IPS-18c (cell line): ENCODE results near the gene TBC1D22A.
A peak's percentile ranks its signal among the peaks of the same experiment; 100 is the strongest.

Source experiments
- H3K4me3 ChIP-seq: 2 replicates; pipeline ENCODE4 v1.7.0; 2013; ENCODE audit warnings: low read depth, mild to moderate bottlenecking, low read length, moderate library complexity; ENCODE audit not compliant: insufficient read depth
- H3K9me3 ChIP-seq: one replicate; pipeline ENCODE4 v1.6.1; 2013; ENCODE audit warnings: mild to moderate bottlenecking, low read length, moderate library complexity; ENCODE audit not compliant: control insufficient read depth, insufficient read depth

The TBC1D22A gene

DNA sequence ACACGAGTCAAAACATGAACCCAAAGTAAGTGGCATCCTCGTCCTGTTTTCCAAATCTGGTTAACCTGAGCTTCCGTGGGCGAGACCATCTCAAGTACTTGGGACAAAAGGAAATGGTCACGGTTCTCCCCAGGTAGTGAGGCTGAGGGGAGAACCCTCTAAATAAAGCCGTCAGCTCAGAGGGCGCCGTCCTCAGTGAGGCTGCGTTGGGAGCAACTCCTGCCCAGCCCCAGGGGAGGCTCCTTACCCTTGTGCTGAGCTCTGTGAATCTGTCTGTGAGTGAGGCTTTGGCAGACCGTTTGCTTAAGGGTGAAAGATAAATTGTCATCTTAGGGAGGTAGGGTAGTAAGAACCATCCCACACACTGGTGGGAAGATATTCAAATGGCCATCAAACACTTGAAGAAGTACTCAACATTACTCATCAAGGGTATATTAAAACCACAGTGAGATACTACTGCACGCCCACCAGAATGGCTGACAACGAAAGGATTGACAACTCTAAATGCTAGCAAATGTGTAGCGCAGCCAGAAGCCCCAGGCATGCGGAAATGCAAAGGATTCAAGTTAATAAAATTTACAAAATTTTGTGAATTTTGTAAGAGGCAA lies 321.0 kb downstream of the TBC1D22A start:
- Histone ChIP-seq H3K4me3 (no peak overlapping the region), H3K9me3 (peaks cover 3% of the 10 kb centered on the region)

DNA sequence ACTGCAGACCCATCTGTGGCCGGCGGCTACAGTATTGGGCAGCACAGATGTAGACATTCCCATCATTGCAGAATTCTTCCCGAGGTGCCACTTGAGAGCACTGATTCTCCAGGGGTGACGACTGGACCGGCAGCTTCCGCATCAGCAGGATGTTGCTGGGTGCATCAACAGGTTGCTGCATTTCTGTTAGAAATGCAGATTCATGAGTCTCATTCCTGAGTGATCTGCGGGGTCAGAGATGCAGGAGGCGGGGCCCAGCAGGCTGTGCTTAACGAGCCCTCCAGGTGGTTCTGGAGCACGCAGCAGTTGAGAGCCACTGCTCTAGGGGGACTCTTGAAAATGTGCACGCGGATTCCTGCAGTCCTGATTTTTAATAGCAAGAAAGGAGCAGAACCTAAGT lies 321.8 kb downstream of the TBC1D22A start:
- H3K9me3 ChIP-seq = no peaks in the 10 kb centered on the region

DNA sequence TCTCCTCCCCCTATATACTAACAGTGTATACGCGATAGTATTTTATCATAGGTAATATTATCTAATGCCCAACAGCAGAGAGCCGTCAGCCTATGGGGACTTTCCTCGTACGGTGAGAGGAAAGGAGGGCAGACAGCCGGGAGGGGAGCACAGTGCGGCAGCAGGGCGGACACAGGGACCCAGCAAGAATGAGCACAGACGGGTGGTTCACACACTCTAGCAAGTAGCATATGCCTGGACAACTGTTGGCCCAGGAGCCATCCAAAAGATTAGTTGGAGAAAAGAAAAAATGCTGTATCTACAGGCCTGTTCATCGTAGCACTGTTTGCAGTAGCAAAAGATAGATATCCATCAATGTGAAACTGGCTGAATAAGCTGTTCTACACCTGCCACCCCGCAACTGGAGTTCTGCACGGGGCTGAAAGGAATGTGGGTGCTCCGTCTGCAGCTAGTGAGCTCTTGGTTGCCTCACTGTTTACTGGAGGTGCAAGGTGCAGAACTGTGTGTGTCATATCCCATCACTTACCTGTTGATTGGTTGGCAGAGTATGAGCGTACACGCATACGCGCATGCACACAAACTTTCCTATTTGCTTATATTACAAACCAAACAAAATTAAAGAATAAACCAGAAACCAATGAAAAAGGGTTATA lies 324.3 kb downstream of the TBC1D22A start:
- no peaks in the 10 kb centered on the region for H3K9me3 ChIP-seq
- H3K4me3 ChIP-seq = no peak overlapping the region

More for the DNA sequence above, 321.8 kb downstream of the TBC1D22A start:
- H3K4me3 ChIP-seq = no peak overlapping the region

DNA sequence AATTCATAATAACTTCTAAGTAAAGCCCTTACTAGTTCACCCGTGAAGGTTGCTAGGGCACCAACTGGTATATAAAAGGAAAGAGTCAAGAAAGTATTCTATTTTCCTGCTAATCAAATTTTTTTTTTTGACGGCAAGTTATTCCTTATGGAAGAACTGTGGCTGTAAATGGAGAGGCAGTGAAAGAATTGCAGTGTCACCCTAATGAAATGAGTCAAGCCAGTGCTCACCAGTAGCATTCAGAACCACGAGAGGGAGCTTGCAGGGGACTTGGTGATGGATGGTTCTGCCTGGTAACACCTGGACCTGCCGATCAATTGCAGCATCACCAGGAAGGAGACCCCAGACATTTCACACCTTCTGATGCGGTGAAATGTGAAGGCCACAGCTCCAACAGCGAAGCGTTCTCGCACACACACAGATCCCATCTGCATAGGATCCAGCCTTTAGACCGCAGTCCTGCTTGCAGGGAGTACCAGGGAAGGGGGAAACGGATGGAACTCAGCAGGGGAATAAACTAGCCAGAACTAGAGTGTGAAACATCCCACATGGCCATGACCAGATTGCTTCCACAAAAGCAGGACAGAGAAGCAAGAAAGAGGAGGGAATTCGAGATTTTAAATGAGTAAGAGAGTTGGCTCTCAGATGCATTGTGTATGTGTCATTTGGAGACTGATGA lies 326.2 kb downstream of the TBC1D22A start:
- H3K4me3 ChIP-seq = no peak overlapping the region
- no peaks in the 10 kb centered on the region for H3K9me3 ChIP-seq

DNA sequence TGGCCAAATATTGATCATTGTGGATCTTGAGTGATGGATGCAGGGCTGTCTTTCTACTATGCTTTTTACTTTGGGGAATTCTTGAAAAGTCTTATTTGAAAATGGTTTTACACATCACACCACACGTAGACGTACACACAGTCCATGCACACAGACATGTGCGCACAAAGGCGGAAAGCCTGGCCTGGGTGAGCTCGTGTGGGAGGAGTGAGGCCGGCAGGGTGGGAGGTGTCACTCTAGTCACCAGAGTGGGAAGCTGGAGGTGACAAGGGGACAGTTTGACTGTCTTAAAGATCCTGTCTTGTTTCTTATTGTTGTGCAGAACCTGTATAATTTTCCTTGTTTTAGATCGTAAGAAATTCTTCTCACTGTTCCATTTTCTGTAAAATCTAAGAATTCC lies 326.9 kb downstream of the TBC1D22A start:
- Histone ChIP-seq H3K9me3 (no peaks in the 10 kb centered on the region), H3K4me3 (no peak overlapping the region)

DNA sequence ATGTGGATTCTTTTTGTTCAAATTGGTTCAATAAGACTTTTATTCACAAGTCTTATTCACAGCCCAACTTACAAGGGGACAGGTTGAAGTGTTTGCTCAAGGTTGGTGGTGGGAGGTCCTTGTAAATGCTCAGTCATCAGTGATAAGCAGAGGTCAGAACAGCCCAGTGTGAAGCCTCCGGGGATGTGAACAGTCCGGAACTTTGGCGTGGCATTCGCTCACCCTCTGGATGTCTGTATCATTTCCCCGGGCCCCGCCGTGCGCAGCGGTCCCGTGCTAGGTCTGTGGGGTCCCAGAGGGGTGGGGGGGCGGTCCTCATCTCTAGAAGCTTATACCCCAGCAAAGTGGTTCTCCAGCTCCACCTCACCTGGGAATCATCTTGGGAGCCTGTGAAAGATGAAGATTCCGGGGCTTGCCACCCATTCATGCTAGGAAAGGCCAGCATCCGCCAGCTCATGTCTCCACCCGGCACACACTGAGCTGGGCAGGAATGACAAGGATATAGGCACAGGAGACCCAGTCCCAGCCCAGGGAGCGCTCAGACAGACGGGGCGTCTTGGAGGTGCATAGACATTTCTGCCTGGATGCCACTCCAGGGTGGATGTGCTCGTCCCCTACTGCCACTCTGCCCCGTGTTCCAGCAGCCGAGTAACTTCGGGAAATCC lies 327.5 kb downstream of the TBC1D22A start:
- Histone ChIP-seq H3K4me3 (no peak overlapping the region), H3K9me3 (no peaks in the 10 kb centered on the region)

DNA sequence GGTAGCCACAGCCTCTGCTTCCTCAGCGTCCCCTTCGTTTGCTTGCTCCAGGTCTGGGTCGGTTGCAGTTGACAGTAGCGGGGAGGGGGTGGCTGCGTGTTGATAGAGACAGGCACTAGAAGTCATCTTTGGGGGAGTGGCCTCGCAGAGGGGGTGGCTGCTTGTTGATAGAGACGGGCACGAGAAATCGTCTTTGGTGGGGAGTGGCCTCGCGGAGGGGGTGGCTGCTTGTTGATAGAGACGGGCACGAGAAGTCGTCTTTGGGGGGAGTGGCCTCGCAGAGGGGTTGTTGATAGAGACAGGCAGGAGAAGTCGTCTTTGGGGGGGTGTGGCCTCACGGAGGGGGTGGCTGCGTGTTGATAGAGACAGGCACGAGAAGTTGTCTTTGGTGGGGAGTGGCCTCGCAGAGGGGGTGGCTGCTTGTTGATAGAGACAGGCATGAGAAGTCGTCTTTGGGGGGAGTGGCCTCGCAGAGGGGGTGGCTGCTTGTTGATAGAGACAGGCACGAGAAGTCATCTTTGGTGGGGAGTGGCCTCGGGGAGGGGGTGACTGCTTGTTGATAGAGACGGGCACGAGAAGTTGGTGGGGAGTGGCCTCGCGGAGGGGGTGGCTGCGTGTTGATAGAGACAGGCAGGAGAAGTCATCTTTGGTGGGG lies 328.3 kb downstream of the TBC1D22A start:
- no peaks in the 10 kb centered on the region for H3K9me3 ChIP-seq
- H3K4me3 ChIP-seq = peak overlapping the region; percentile 22; the same call in 1 of the 2 replicates

DNA sequence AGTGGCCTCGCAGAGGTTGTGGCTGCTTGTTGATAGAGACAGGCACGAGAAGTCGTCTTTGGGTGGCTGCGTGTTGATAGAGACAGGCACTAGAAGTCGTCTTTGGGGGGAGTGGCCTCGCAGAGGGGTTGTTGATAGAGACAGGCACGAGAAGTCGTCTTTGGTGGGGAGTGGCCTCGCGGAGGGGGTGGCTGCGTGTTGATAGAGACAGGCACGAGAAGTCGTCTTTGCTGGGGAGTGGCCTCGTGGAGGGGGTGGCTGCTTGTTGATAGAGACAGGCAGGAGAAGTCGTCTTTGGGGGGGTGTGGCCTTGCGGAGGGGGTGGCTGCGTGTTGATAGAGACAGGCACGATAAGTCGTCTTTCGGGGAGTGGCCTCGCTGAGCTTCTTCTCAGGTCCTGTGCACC lies 328.8 kb downstream of the TBC1D22A start:
- Histone ChIP-seq H3K9me3 (no peaks in the 10 kb centered on the region), H3K4me3 (peak overlapping the region; percentile 22; the same call in 1 of the 2 replicates)

DNA sequence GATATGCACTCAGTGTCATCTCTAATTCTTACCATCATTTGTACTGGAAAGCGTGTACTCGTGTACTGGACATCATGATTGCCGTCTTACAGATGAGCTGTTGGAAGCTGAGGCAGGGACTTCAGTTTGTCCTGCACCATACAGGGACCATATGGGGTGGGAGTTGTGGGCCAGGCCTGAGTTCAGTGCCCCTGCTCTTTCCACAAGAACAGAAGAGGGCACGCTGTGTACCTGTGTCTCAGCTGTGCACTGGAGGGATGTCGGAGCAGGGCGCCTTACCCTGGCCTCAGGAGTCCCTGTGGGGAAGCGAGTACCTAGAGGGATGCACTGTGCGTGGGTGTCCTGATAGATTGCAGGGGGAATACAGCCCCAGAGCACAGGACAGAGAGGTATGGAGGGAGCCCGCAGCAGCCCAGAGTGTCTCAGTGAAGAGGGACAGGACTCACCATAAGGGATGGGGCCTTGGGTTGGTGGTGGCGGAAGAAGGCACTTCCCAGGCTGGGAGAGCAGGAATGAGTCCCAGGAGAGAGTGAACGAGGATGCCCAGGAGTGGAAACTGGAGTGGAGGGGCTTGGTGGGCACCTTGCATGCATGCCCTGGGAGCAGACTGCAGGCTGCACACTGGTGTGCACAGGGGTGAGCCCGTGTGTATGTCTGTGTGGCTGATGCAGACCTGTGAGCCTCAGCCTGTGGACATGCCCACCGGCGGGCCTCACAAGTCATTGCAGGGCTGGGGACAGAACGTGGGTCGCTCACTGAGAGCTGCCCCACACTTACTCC lies 329.7 kb downstream of the TBC1D22A start:
- no peak overlapping the region for H3K4me3 ChIP-seq
- no peaks in the 10 kb centered on the region for H3K9me3 ChIP-seq

DNA sequence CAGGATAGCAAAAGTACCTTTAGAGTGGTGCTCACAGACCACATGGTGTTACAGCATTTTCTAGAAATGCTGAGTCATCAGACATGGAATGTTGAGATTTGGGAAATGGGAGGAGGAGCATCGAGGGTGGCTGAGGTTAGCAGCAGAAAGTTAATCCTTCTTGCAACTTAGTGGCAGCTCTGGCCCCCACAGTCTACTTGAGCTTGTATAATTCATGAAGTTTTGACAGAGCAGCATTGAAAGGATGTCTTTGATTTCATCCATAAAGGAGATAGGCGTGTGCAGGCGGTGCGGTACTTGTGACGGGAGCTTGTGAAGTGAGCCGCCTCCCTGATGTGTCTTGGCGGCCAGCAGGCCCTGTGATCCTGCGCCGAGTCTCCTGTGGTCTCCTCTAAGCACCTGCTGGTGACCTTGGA lies 330.5 kb downstream of the TBC1D22A start:
- H3K9me3 ChIP-seq = no peaks in the 10 kb centered on the region
- no peak overlapping the region for H3K4me3 ChIP-seq

DNA sequence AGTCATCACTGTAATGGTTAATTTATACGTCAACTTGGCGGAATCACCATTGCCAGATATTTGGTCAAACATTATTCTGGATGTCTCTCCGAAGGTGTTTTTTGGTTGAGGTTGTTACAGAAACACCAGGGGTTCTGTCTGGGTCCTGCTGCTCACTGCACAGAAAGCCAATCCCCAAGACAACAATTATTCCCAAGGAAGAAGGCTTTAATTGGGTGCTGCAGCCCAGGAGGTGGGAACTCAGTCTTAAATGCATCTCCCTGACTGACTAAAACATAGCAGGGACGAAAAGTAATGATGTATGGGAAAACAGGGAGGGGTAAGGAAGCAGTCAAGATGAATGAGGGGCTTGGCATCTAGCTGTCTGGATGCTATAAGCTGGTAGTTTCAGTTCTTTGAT lies 331.3 kb downstream of the TBC1D22A start:
- H3K9me3 ChIP-seq = no peaks in the 10 kb centered on the region

DNA sequence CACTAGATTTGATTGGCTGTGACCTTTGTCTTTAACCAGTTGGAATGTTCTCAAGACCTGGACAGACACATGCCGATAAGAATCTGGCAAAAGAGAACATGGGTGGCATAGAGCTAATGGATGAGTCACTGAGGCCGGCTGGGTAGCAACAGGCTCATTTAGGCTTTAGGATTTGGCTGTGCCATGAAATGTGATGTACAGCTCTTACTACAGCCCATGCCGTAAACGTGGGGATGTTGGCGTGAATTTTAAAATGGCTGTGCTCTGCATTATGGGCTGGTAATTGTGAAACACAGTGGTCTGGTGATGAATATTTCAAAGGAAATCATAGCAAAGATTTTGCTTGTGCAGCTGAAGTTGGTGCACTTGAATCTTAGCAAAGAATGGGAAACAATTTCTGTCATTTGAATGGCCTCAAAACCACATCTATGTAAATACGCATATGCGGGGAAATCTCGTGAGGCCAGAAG lies 332.4 kb downstream of the TBC1D22A start:
- no peaks in the 10 kb centered on the region for H3K9me3 ChIP-seq
- H3K4me3 ChIP-seq = no peak overlapping the region

More for the DNA sequence above, 331.3 kb downstream of the TBC1D22A start:
- no peak overlapping the region for H3K4me3 ChIP-seq

DNA sequence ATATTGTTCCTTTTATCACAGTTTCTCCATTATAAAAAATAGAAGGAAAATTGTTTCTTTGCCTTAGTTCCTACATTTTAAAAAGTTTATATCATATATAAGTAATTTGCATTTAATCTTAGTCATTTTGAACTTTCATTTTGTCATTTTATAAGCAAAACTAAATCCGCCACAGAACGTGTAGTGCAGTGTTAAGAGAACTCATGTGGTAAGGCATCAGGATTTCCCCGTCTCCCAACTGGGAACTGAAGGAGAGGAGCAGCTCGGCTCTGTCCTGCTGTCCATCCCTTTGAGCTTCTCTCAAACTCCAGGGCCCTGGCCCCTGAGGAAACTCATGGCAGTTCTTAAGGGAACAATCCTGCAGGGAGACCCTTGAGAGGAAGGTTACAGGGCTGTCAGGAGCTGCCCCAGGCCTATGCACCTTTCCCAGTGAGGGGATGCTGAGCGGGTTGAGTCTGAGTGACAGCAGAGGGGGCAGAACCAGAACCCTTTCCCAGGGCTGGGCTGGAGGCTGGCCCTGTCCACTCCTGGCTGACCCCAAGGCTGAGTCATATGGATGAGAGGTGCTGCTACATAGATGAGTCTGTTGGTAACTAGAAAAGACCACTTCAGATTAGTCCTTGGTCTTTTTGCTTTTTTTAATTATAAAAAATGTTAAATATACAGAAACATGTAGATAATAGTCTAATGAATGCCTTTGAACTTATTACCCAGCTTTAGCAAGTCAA lies 333.1 kb downstream of the TBC1D22A start:
- Histone ChIP-seq H3K4me3 (no peak overlapping the region), H3K9me3 (no peaks in the 10 kb centered on the region)

DNA sequence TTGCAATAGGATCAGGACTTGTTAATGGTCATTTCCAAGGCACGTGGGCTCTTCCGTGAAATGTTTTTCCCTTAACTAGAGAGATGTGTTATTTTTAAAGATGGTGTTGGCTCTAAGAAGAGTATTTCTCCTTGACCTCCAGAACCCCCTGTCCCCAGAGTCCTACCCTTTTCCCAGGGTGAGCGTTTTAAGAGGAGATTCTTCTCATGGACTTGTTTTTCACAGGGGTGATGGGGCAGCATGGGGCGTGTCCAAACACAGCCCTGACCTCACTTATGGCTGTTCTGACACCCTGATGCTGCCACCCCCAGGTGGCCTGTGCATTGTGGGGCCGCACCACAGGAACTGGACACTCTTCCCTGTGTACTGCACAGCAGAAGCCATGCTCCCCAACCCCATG lies 335.7 kb downstream of the TBC1D22A start:
- no peak overlapping the region for H3K4me3 ChIP-seq

DNA sequence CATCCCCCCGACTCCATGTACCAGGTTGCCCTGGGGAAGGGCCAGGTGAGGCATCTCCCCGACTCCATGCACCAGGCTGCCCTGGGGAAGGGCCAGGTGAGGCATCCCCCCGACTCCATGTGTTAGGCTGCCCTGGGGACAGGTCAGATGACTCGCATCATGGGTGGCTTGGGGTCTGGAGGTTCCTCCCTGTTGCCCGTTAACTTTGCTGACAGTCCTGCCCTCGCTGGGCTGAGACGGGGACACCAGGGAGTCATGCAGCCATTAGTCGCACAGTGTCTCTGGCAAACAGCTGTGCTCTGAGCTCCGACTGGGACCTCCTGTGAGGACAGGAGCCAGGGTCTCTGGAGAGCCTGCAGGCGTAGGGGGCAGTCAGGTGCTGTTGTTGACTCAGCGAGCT lies 336.1 kb downstream of the TBC1D22A start:
- no peak overlapping the region for H3K4me3 ChIP-seq
- no peaks in the 10 kb centered on the region for H3K9me3 ChIP-seq

More for the DNA sequence above, 335.7 kb downstream of the TBC1D22A start:
- H3K9me3 ChIP-seq = no peaks in the 10 kb centered on the region

DNA sequence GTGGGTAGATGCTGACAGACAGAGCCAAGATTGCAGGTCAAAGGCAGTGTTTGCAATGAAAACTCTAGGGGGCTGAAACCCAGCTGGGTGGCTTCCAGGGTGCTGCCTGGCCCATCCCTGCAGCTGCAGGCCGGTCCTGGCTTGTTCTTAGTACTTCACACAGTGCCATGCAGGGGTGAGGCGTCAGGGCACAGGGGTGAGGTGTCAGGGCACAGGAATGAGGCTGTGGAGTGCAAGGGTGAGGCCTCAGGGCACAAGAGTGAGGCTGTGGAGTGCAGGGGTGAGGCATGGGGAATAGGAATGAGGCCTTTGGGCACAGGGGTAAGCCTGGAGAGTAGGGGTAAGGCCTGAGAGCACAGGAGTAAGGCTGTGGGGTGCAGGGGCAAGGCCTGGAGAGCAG lies 337.6 kb downstream of the TBC1D22A start:
- Histone ChIP-seq H3K9me3 (no peaks in the 10 kb centered on the region), H3K4me3 (no peak overlapping the region)
